H1 (cell line): Measurements from ENCODE around the gene MTR. TPM values are rescaled to one million over a fixed set of nuclear protein-coding genes. Genes with fewer than 3 reads are reported as not detected.

Source experiments
- CTCF ChIA-PET: fragments of 300-600 bp; sonication (Branson Sonifier 250); formaldehyde crosslinking; loops from one replicate; lab custom pipeline; 2021; ENCODE audit not compliant: partially characterized antibody; lab: Charles Lee
- POLR2A ChIA-PET: fragments of 300-600 bp; sonication (Branson Sonifier 250); formaldehyde crosslinking; loops from one replicate; lab custom pipeline; 2021; ENCODE audit warnings: inconsistent platforms; ENCODE audit not compliant: partially characterized antibody; lab: Charles Lee
- DNase-seq, 2 experiments: peaks; one replicate each; pipeline versions ENCODE4 v3.0.0 to v3.0.0-alpha.2; 2010 to 2022; ENCODE audit warnings: low spot score in 2 of 2, low read depth in 1 of 2, mixed read lengths in 1 of 2
- FAIRE-seq: peaks from 2 replicates; lab custom pipeline; 2011; peaks lifted over from hg19 to GRCh38; lab: Jason Lieb, UNC
- H2AFZ ChIP-seq: 2 replicates; pipeline ENCODE4 v1.8.1; 2012; ENCODE audit warnings: low read length, inconsistent platforms
- H2AK5ac ChIP-seq: 2 replicates; pipeline ENCODE4 v1.6.1; 2013; ENCODE audit warnings: low read depth, low read length
- H2BK120ac ChIP-seq: replicated peaks from 2 replicates; pipeline ENCODE3; 2013; ENCODE audit warnings: low read depth, low read length, inconsistent platforms
- H2BK12ac ChIP-seq: 2 replicates; pipeline ENCODE4 v1.6.1; 2013; ENCODE audit warnings: low read depth, low read length
- H2BK15ac ChIP-seq: 2 replicates; pipeline ENCODE4 v1.6.1; 2013; ENCODE audit warnings: low read length
- H2BK20ac ChIP-seq: 2 replicates; pipeline ENCODE4 v1.6.1; 2013; ENCODE audit warnings: low read length
- H2BK5ac ChIP-seq: 2 replicates; pipeline ENCODE4 v1.6.1; 2013; ENCODE audit warnings: low read depth, low read length
- H3K14ac ChIP-seq: 2 replicates; pipeline ENCODE4 v1.6.1; 2013; ENCODE audit warnings: inconsistent platforms; ENCODE audit not compliant: insufficient read length
- H3K18ac ChIP-seq: 2 replicates; pipeline ENCODE4 v1.6.1; 2013; ENCODE audit warnings: low read length; ENCODE audit errors: extremely low read depth
- H3K23ac ChIP-seq: 2 replicates; pipeline ENCODE4 v1.6.1; 2013; ENCODE audit warnings: inconsistent platforms; ENCODE audit not compliant: insufficient read length
- H3K23me2 ChIP-seq: 2 replicates; pipeline ENCODE4 v1.6.1; 2013; ENCODE audit warnings: low read depth, low read length
- H3K27ac ChIP-seq: 2 replicates; pipeline ENCODE4 v1.6.1; 2011; ENCODE audit warnings: low read depth, low read length, inconsistent platforms
- H3K27me3 ChIP-seq, 4 experiments: replicated peaks in 1 of 4; 1 replicate in 1 of 4; 2 replicates in 3 of 4; pipeline versions ENCODE4 v1.6.1 to v1.8.1; 2011 to 2013; ENCODE audit warnings: low read length in 3 of 4, mild to moderate bottlenecking in 3 of 4, inconsistent platforms in 2 of 4, mixed read lengths in 2 of 4, moderate library complexity in 1 of 4; ENCODE audit not compliant: control insufficient read depth in 3 of 4, insufficient read depth in 3 of 4; ENCODE audit errors: extremely low read depth in 1 of 4
- H3K36me3 ChIP-seq, 4 experiments: 2 replicates each; pipeline versions ENCODE4 v1.6.1 to v1.8.1; 2011 to 2013; ENCODE audit warnings: mild to moderate bottlenecking in 4 of 4, low read length in 3 of 4, moderate library complexity in 2 of 4, control low read depth in 1 of 4, inconsistent platforms in 1 of 4; ENCODE audit not compliant: insufficient read depth in 4 of 4, control insufficient read depth in 2 of 4
- H3K4ac ChIP-seq: replicated peaks from 2 replicates; pipeline ENCODE3; 2013; ENCODE audit warnings: low read length, low read depth, mixed read lengths, inconsistent platforms; ENCODE audit not compliant: insufficient read length
- H3K4me1 ChIP-seq, 4 experiments: replicated peaks in 1 of 4; 1 replicate in 1 of 4; 2 replicates in 3 of 4; pipeline versions ENCODE4 v1.6.1 to v1.8.1; 2011 to 2013; ENCODE audit warnings: low read length in 3 of 4, inconsistent platforms in 2 of 4, mixed read lengths in 1 of 4; ENCODE audit not compliant: insufficient read depth in 4 of 4, control insufficient read depth in 3 of 4
- H3K4me2 ChIP-seq, 2 experiments: 2 replicates each; pipeline versions ENCODE4 v1.6.1 to v1.8.1; 2011 to 2013; ENCODE audit warnings: low read depth in 2 of 2, low read length in 2 of 2, control low read depth in 1 of 2, inconsistent platforms in 1 of 2, mild to moderate bottlenecking in 1 of 2; ENCODE audit not compliant: insufficient read depth in 1 of 2
- H3K4me3 ChIP-seq, 4 experiments: fragments of 200-600, 300-600 bp in 1 of 4; sonication (generic), shearing (Covaris generic), sonication (Bioruptor Twin) in 1 of 4; 2 replicates each; pipeline versions ENCODE4 v1.5.1 to v1.8.1; 2011 to 2016; ENCODE audit warnings: low read length in 4 of 4, low read depth in 3 of 4, control low read depth in 2 of 4, inconsistent platforms in 2 of 4, mild to moderate bottlenecking in 2 of 4, mixed read lengths in 1 of 4, moderate library complexity in 1 of 4; ENCODE audit not compliant: insufficient read depth in 2 of 4; ENCODE audit errors: extremely low read depth in 1 of 4
- H3K56ac ChIP-seq: replicated peaks from 2 replicates; pipeline ENCODE3; 2013; ENCODE audit warnings: low read depth, mild to moderate bottlenecking, mixed read lengths, low read length, inconsistent platforms; ENCODE audit not compliant: insufficient read length
- H3K79me1 ChIP-seq: 2 replicates; pipeline ENCODE4 v1.6.1; 2013; ENCODE audit warnings: low read depth, low read length, control low read depth
- H3K79me2 ChIP-seq, 2 experiments: 2 replicates each; pipeline versions ENCODE4 v1.6.1 to v1.8.1; 2012 to 2013; ENCODE audit warnings: low read length in 2 of 2, mild to moderate bottlenecking in 2 of 2, inconsistent platforms in 1 of 2; ENCODE audit not compliant: insufficient read depth in 2 of 2, control insufficient read depth in 1 of 2
- H3K9ac ChIP-seq, 4 experiments: replicated peaks in 1 of 4; 1 replicate in 1 of 4; 2 replicates in 3 of 4; pipeline versions ENCODE4 v1.6.1 to v1.8.1; 2011 to 2013; ENCODE audit warnings: low read depth in 3 of 4, low read length in 3 of 4, control low read depth in 2 of 4, mild to moderate bottlenecking in 2 of 4, moderate library complexity in 2 of 4, inconsistent platforms in 1 of 4; ENCODE audit errors: extremely low read depth in 1 of 4
- H3K9me3 ChIP-seq, 2 experiments: 2 replicates each; pipeline versions ENCODE4 v1.6.1 to v1.8.1; 2012 to 2013; ENCODE audit warnings: mild to moderate bottlenecking in 2 of 2, moderate library complexity in 2 of 2, control low read depth in 1 of 2, inconsistent platforms in 1 of 2, low read depth in 1 of 2, low read length in 1 of 2, mixed read lengths in 1 of 2; ENCODE audit not compliant: insufficient read depth in 2 of 2
- H4K20me1 ChIP-seq, 2 experiments: replicated peaks in 1 of 2; 2 replicates each; pipeline versions ENCODE3 to v1.8.1; 2011 to 2013; ENCODE audit warnings: inconsistent platforms in 2 of 2, low read length in 2 of 2, mild to moderate bottlenecking in 1 of 2; ENCODE audit not compliant: insufficient read depth in 2 of 2, control insufficient read depth in 1 of 2
- H4K5ac ChIP-seq: 2 replicates; pipeline ENCODE4 v1.6.1; 2013; ENCODE audit warnings: low read length, low read depth, mixed read lengths, inconsistent platforms; ENCODE audit not compliant: insufficient read length
- H4K8ac ChIP-seq: 2 replicates; pipeline ENCODE4 v1.8.0; 2013; ENCODE audit warnings: mild to moderate bottlenecking, moderate library complexity, low read length, inconsistent platforms; ENCODE audit not compliant: insufficient read depth; ENCODE audit errors: extremely low read depth
- H4K91ac ChIP-seq: replicated peaks from 2 replicates; pipeline ENCODE3; 2013; ENCODE audit warnings: low read length, mixed read lengths, inconsistent platforms; ENCODE audit not compliant: insufficient read length
- RFX5 ChIP-seq: IDR thresholded peaks from 2 replicates; pipeline ENCODE4 v1.6.1; 2011; ENCODE audit warnings: low read depth, low read length, improper control_type of control experiment, borderline replicate concordance
- WGBS, 2 experiments: shearing (Covaris generic) in 1 of 2; methylation state at CpG; one replicate each; pipeline versions ENCODE4 v1.1.6 to v1.1.7; 2013 to 2015; ENCODE audit warnings: low lambda C conversion rate in 2 of 2, mixed read lengths in 2 of 2, inconsistent platforms in 1 of 2, low coverage in 1 of 2, missing lambda C conversion rate in 1 of 2; ENCODE audit not compliant: insufficient replicate concordance in 2 of 2, insufficient coverage in 1 of 2, insufficient read length in 1 of 2; ENCODE audit errors: extremely low coverage in 1 of 2, missing lambda C conversion rate in 1 of 2; 5-methylcytosine and 5-hydroxymethylcytosine counted together
- polyA plus RNA-seq, 7 experiments: library from polyadenylated mRNA; depleted of rRNA in 3 of 7; stranded (reverse) in 5 of 7; unstranded in 2 of 7; fragments of >200 nt in 5 of 7; fragments of 200-250 nt in 2 of 7; gene quantifications; 1 replicate in 5 of 7; 2 replicates in 1 of 7; 4 replicates in 1 of 7; pipeline versions ENCODE4 v1.2.1 to v1.2.3, GENCODE V29; 2011 to 2013; ENCODE audit warnings: missing spikeins in 2 of 7, mixed read lengths in 2 of 7
- total RNA-seq: library from RNA; stranded (reverse); fragmentation: NEBNext Ultra II Directional; extraction: Animal tissue kit (Norgen Biotek cat#: 25700); gene quantifications from 2 replicates; pipeline ENCODE4 v1.2.1, GENCODE V29; 2021

Gene MTR
- total and polyA plus RNA-seq, 2 of the 8 experiments (the other 6 are each of a cell fraction or from before 2014, with no cell fraction given): 4.8 to 27.4 TPM

DNA sequence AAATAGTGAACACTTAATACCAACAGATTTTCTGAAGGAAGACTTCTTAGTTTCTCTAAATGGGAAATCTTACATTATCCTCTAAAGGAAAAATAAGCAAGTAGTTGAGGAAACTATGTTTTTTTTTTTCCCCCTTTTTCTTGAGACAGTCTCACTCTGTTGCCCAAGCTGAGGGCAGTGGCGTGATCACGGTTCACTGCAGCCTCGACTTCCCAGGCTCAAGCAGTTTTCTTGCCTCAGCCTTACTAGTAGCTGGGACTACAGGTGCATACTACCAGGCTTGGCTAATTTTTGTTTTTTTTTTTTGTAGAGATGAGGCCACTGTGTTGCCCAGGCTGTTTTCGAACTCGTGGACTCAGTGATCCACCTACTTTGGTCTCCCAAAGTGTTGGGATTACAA is 3.9 kb downstream of the MTR start:
- 93% methylated on average over 5 of the region's 5 CpGs; no CpG with 5 or more reads in 1 of the 2 experiments for WGBS, 2 experiments
- CTCF ChIA-PET: interaction anchor here (0.8 to 2.5 kb wide), 2 partner anchors 10 to 40 kb away, joined by 3 to 14 read pairs; no protein-coding TSS in a partner anchor
- Histone ChIP-seq H3K79me2 (peaks cover 0 to 33% of the 10 kb centered on the region in 2 experiments; a peak in 2 of 4 replicates), H2BK15ac (no peak overlapping the region), H2AK5ac (no peak overlapping the region), H3K23me2 (peaks cover 14% of the 10 kb centered on the region), H2BK20ac (no peak overlapping the region), H4K20me1 (peaks cover 2 to 4% of the 10 kb centered on the region in 2 experiments), H2AFZ (no peak overlapping the region), H3K56ac (no peak overlapping the region), H3K9ac (no peak overlapping the region), H4K91ac (no peak overlapping the region), H3K79me1 (peaks cover 3% of the 10 kb centered on the region; the same call in 1 of the 2 replicates), H3K9me3 (no peaks in the 10 kb centered on the region), H3K18ac (no peak overlapping the region), H3K4me3 (no peak overlapping the region), H3K27ac (no peak overlapping the region), H3K36me3 (no peaks in the 10 kb centered on the region; a peak in 1 of 8 replicates), H4K8ac (no peak overlapping the region), H3K14ac (no peak overlapping the region), H2BK5ac (no peak overlapping the region), H3K23ac (no peak overlapping the region), H3K27me3 (no peaks in the 10 kb centered on the region), H3K4me1 (no peaks in the 10 kb centered on the region; a peak in 1 of 7 replicates), H3K4ac (no peak overlapping the region), H3K4me2 (no peak overlapping the region), H2BK12ac (no peak overlapping the region), H2BK120ac (no peak overlapping the region), H4K5ac (no peak overlapping the region)
- TF ChIP-seq RFX5: no peak
- POLR2A ChIA-PET: no interaction called here
- DNase-seq: no peak
- FAIRE-seq: no peak
